HepG2 (cell line): ENCODE data around the gene XPR1.

Experiments used
- NR2F6 ChIP-seq, 2 experiments: IDR thresholded peaks; 2 replicates each; pipeline ENCODE4 v1.6.1; 2016; ENCODE audit warnings: antibody characterized with exemption in 1 of 2, mild to moderate bottlenecking in 1 of 2
- SATB2 ChIP-seq: sonication (generic); formaldehyde crosslinking; IDR thresholded peaks from 2 replicates; pipeline ENCODE4 v1.5.0; 2020; ENCODE audit warnings: missing genetic modification reagents
- ZNF3 ChIP-seq: IDR thresholded peaks from 2 replicates; pipeline ENCODE4 v1.7.0; 2017; ENCODE audit warnings: inconsistent platforms
- TF ChIP-seq, protein P1 (sequence below): sonication (generic); formaldehyde crosslinking; IDR thresholded peaks from 2 replicates; pipeline ENCODE4 v1.5.1; 2020; ENCODE audit warnings: mild to moderate bottlenecking, missing genetic modification reagents, moderate library complexity

DNA sequence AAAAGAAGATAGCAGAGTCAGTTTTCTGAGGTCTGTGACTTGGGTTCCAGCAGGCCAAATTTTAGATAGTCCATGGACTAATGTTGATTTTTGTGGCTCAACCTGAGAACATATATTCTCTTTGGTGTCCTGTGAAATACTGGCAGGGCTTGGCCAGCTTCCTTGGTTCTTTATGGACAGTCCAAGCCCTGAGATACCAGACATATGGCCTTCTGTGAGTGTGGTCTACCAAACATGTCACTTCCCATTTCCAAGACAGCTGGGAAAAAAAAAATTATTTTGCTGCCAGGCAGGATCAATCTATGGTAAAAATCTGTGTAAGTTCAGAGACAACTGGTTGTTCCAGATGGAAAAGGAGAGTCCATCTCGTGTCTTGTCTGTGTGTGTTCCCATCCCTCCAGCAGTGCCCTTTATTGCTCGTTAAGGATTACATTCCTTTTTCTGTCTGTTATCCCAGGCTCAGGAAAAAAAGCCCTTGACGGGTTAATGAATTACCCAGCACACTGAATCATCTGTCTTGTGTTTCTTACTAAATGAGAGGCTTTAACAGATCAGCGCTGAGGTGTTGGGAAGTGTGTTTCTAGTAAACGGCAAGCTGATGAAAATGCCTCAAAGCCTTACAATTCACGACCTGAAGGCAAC lies 33.4 kb upstream of the XPR1 start:
- no peak for TF ChIP-seq NR2F6 (IDR thresholded peaks at IDR 0.05)
- TF ChIP-seq NR2F6 (CRISPR knock-in tag; IDR thresholded peaks at IDR 0.05): no peak
- TF ChIP-seq, protein P1, sequence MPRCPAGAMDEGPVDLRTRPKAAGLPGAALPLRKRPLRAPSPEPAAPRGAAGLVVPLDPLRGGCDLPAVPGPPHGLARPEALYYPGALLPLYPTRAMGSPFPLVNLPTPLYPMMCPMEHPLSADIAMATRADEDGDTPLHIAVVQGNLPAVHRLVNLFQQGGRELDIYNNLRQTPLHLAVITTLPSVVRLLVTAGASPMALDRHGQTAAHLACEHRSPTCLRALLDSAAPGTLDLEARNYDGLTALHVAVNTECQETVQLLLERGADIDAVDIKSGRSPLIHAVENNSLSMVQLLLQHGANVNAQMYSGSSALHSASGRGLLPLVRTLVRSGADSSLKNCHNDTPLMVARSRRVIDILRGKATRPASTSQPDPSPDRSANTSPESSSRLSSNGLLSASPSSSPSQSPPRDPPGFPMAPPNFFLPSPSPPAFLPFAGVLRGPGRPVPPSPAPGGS: no peak
- TF ChIP-seq ZNF3 (CRISPR knock-in tag): no peak
- no peak for TF ChIP-seq SATB2 (CRISPR knock-in tag)
